OCI-LY3 (cell line): Measurements from ENCODE around the gene DNMT3A.
A peak's percentile ranks its signal among the peaks of the same experiment; 100 is the strongest.

Source experiments
- H2AFZ ChIP-seq: fragments of 200-600, 300-600 bp; shearing (Covaris generic); 2 replicates; pipeline ENCODE4 v1.6.0; 2014; ENCODE audit warnings: antibody characterized with exemption, low read depth, low read length
- H3K27ac ChIP-seq: fragments of 200-600, 300-600 bp; sonication (generic); 2 replicates; pipeline ENCODE4 v1.5.1; 2014; ENCODE audit warnings: mild to moderate bottlenecking, low read length, moderate library complexity, mixed read lengths
- H3K27me3 ChIP-seq: fragments of 200-600, 300-600 bp; sonication (generic); 2 replicates; pipeline ENCODE4 v1.6.1; 2014; ENCODE audit warnings: low read depth, low read length, mixed read lengths
- H3K36me3 ChIP-seq: fragments of 200-600, 300-600 bp; sonication (generic); replicated peaks from 2 replicates; pipeline ENCODE3; 2014; ENCODE audit warnings: low read depth, low read length, mixed read lengths
- H3K4me1 ChIP-seq: fragments of 300-600, 200-600 bp; sonication (generic); 2 replicates; pipeline ENCODE4 v1.6.1; 2014; ENCODE audit warnings: low read length, mixed read lengths
- H3K4me2 ChIP-seq: fragments of 200-600, 300-600 bp; sonication (generic); 2 replicates; pipeline ENCODE4 v1.6.1; 2014; ENCODE audit warnings: low read length, mixed read lengths
- H3K4me3 ChIP-seq: fragments of 300-600, 200-600 bp; sonication (generic); 2 replicates; pipeline ENCODE4 v1.5.1; 2014; ENCODE audit warnings: antibody characterized with exemption, mild to moderate bottlenecking, low read length, moderate library complexity
- H3K79me2 ChIP-seq: fragments of 300-600, 200-600 bp; shearing (Covaris generic); 2 replicates; pipeline ENCODE4 v1.6.1; 2014; ENCODE audit warnings: mild to moderate bottlenecking, low read length, mixed read lengths
- H3K9ac ChIP-seq: fragments of 300-600, 200-600 bp; shearing (Covaris generic); 2 replicates; pipeline ENCODE4 v1.6.0; 2014; ENCODE audit warnings: mild to moderate bottlenecking, low read length, moderate library complexity
- H3K9me3 ChIP-seq: fragments of 200-600, 300-600 bp; shearing (Covaris generic); 2 replicates; pipeline ENCODE4 v1.6.1; 2014; ENCODE audit warnings: low read length, mixed read lengths; ENCODE audit not compliant: insufficient read depth
- H4K20me1 ChIP-seq: fragments of 200-600, 300-600 bp; sonication (generic); 2 replicates; pipeline ENCODE4 v1.6.1; 2016; ENCODE audit warnings: low read length, mixed read lengths; ENCODE audit not compliant: insufficient read depth
- CTCF ChIP-seq: fragments of 200-600, 300-600 bp; sonication (generic); IDR thresholded peaks from 2 replicates; pipeline ENCODE4 v1.5.1; 2014; ENCODE audit warnings: antibody characterized with exemption, low read length, low read depth
- EZH2phosphoT487 ChIP-seq: fragments of 200-600 bp; shearing (Covaris generic); IDR thresholded peaks from 2 replicates; pipeline ENCODE4 v1.6.1; 2018; ENCODE audit warnings: antibody characterized with exemption, mixed run types, low read depth

Gene DNMT3A

GRCh38 chr2:25343187-25343825, 1.6 kb upstream of the DNMT3A start:
- Histone ChIP-seq H3K4me2 (peak overlapping the region; percentile 97), H3K4me3 (peak overlapping the region; percentile 98), H3K9ac (no peak overlapping the region; the same call in 1 of the 2 replicates), H3K27ac (no peak overlapping the region), H3K27me3 (peaks cover 26% of the 10 kb centered on the region), H4K20me1 (peaks cover 12% of the 10 kb centered on the region; the same call in 1 of the 2 replicates), H3K4me1 (peaks cover 19% of the 10 kb centered on the region), H3K9me3 (no peaks in the 10 kb centered on the region), H2AFZ (no peak overlapping the region), H3K79me2 (no peaks in the 10 kb centered on the region), H3K36me3 (no peaks in the 10 kb centered on the region)
- TF ChIP-seq EZH2phosphoT487 (no peak), CTCF (no peak)

GRCh38 chr2:25342372-25343186, 854 bp upstream of the DNMT3A start:
- Histone ChIP-seq H3K27me3 (peaks cover 20% of the 10 kb centered on the region), H3K4me3 (peak overlapping the region; percentile 98), H3K4me2 (peak overlapping the region; percentile 97), H3K36me3 (no peaks in the 10 kb centered on the region), H4K20me1 (peaks cover 19% of the 10 kb centered on the region), H3K9me3 (no peaks in the 10 kb centered on the region), H3K9ac (peak overlapping the region; percentile 93), H3K4me1 (peaks cover 14% of the 10 kb centered on the region), H3K27ac (peak overlapping the region; percentile 56), H3K79me2 (no peaks in the 10 kb centered on the region), H2AFZ (no peak overlapping the region)
- TF ChIP-seq CTCF, result peak; percentile 79
- no peak for TF ChIP-seq EZH2phosphoT487

DNA sequence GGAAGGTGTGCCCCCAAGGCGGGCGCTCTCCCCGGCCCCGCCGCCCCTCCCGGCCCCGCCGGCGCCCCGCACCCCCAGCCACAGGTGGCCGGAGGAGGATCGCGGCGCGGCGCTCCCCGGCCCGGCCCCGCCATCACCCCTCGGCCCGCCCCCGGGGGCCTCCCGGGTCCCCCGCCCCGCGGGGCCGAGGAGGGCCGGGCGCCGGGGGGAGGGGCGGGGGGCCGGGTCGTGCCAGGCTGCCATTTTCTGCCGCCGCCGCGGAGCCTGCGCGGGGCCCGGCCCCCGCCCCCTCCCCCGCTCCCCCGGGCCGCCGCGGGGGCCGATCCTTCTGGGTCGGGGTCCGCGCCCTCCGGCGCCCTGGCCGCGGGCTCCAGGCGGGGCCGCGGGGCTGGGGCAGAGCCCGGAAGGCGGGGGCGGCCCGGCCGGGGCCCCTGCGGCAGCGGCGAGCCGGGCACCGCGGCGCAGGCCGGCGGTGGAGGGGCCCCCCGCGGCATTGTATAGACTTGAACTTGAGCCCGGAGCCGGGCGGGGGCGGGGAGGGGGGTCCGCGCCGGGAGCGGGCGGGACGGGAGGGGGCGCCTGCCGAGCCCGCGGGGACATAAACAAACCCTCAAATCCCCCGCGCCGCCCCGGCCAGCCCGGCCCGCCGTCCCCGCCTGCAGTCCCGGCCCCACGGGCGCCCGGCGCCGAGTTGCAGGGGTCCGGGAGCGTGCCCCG, 556 bp downstream of the DNMT3A start:
- H3K4me1 ChIP-seq, result peaks cover 6% of the 10 kb centered on the region; the same call in 1 of the 2 replicates
- H3K27ac ChIP-seq, result no peak overlapping the region
- peak overlapping the region; percentile 32 for H3K9ac ChIP-seq
- peaks cover 33% of the 10 kb centered on the region for H4K20me1 ChIP-seq
- H3K27me3 ChIP-seq, result peaks cover 16% of the 10 kb centered on the region
- no peaks in the 10 kb centered on the region for H3K9me3 ChIP-seq
- TF ChIP-seq EZH2phosphoT487, result no peak
- no peak for TF ChIP-seq CTCF
- H2AFZ ChIP-seq, result no peak overlapping the region
- no peaks in the 10 kb centered on the region for H3K79me2 ChIP-seq
- H3K36me3 ChIP-seq, result no peaks in the 10 kb centered on the region
- H3K4me2 ChIP-seq, result peak overlapping the region; percentile 46
- H3K4me3 ChIP-seq, result peak overlapping the region; percentile 61
